Smooth muscle cell (in vitro differentiated cells): Measurements from ENCODE around the gene MID1. TPM values are rescaled to one million over a fixed set of nuclear protein-coding genes. Genes with fewer than 3 reads are reported as not detected.

Source experiments
- DNase-seq: peaks from one replicate; lab custom pipeline; 2025; ENCODE audit not compliant: unreplicated experiment; lab: John Stamatoyannopoulos, UW
- H2AFZ ChIP-seq: fragments of 200-600 bp; sonication (generic); 2 replicates; pipeline ENCODE4 v1.6.0; 2016; ENCODE audit warnings: antibody characterized with exemption, low read depth, mild to moderate bottlenecking
- H3F3A ChIP-seq: fragments of 200-600 bp; sonication (generic); 2 replicates; pipeline ENCODE4 v1.6.0; 2017; ENCODE audit warnings: antibody characterized with exemption, low read depth
- H3K27ac ChIP-seq: fragments of 200-600 bp; sonication (generic); 2 replicates; pipeline ENCODE4 v1.5.1; 2016; ENCODE audit warnings: low read depth, mild to moderate bottlenecking
- H3K27me3 ChIP-seq: fragments of 200-600 bp; sonication (generic); 2 replicates; pipeline ENCODE4 v1.6.1; 2016; ENCODE audit warnings: low read depth, mild to moderate bottlenecking
- H3K36me3 ChIP-seq: fragments of 200-600 bp; sonication (generic); 2 replicates; pipeline ENCODE4 v1.5.1; 2016; ENCODE audit warnings: low read depth
- H3K4me1 ChIP-seq: fragments of 200-600 bp; sonication (generic); 2 replicates; pipeline ENCODE4 v1.5.1; 2016; ENCODE audit warnings: low read depth
- H3K4me2 ChIP-seq: fragments of 200-600 bp; sonication (generic); 2 replicates; pipeline ENCODE4 v1.6.0; 2016; ENCODE audit warnings: mild to moderate bottlenecking
- H3K4me3 ChIP-seq: fragments of 200-600 bp; sonication (generic); 2 replicates; pipeline ENCODE4 v1.5.1; 2016; ENCODE audit warnings: mild to moderate bottlenecking
- H3K79me2 ChIP-seq: fragments of 200-600 bp; sonication (generic); 2 replicates; pipeline ENCODE4 v1.6.0; 2016; ENCODE audit warnings: low read depth, mild to moderate bottlenecking
- H3K9ac ChIP-seq: fragments of 200-600 bp; sonication (generic); 2 replicates; pipeline ENCODE4 v1.6.0; 2016; ENCODE audit warnings: low read depth
- H3K9me3 ChIP-seq: fragments of 200-600 bp; sonication (generic); replicated peaks from 2 replicates; pipeline ENCODE4 v1.5.1; 2016; ENCODE audit warnings: low read depth
- H4K20me1 ChIP-seq: fragments of 200-600 bp; sonication (generic); 2 replicates; pipeline ENCODE4 v1.6.0; 2016; ENCODE audit warnings: low read depth
- WGBS: methylation state at CpG from one replicate; pipeline ENCODE4 v1.1.7; 2016; ENCODE audit warnings: low lambda C conversion rate; 5-methylcytosine and 5-hydroxymethylcytosine counted together
- polyA plus RNA-seq: library from polyadenylated mRNA; unstranded; fragments of >200 nt; fragmentation: Nextera tagmentation; extraction: Ambion mirVana; gene quantifications from 2 replicates; pipeline ENCODE4 v1.2.1, GENCODE V29; 2016
- total RNA-seq: library from RNA; depleted of rRNA; stranded (reverse); fragments of >200 nt; gene quantifications from 2 replicates; pipeline ENCODE4 v1.2.3, GENCODE V29; 2014
- TF ChIP-seq, protein P1 (sequence below): fragments of 200-600 bp; sonication (generic); IDR thresholded peaks from 2 replicates; pipeline ENCODE4 v1.5.1; 2017; ENCODE audit warnings: borderline replicate concordance, mild to moderate bottlenecking, antibody characterized with exemption; ENCODE audit not compliant: insufficient read depth, poor library complexity, severe bottlenecking

MID1 gene
- total and polyA plus RNA-seq, 2 experiments from 2014 or later = 22.6 to 45.2 TPM

GRCh38 chrX:10399043-10399741 lies 221.2 kb downstream of the MID1 start:
- no peaks in the 10 kb centered on the region for H3K9me3 ChIP-seq

GRCh38 chrX:10398215-10398614 lies 222.2 kb downstream of the MID1 start:
- H3K27me3 ChIP-seq = no peaks in the 10 kb centered on the region

More at GRCh38 chrX:10399043-10399741, 221.2 kb downstream of the MID1 start:
- no peak for DNase-seq
- Histone ChIP-seq H3K4me3 (no peak overlapping the region), H3F3A (no peaks in the 10 kb centered on the region), H3K27ac (no peak overlapping the region), H3K4me1 (no peaks in the 10 kb centered on the region), H3K9ac (no peak overlapping the region), H3K79me2 (no peaks in the 10 kb centered on the region), H3K27me3 (no peaks in the 10 kb centered on the region), H3K36me3 (no peaks in the 10 kb centered on the region), H4K20me1 (no peaks in the 10 kb centered on the region), H3K4me2 (no peak overlapping the region), H2AFZ (no peak overlapping the region)
- TF ChIP-seq, protein P1, sequence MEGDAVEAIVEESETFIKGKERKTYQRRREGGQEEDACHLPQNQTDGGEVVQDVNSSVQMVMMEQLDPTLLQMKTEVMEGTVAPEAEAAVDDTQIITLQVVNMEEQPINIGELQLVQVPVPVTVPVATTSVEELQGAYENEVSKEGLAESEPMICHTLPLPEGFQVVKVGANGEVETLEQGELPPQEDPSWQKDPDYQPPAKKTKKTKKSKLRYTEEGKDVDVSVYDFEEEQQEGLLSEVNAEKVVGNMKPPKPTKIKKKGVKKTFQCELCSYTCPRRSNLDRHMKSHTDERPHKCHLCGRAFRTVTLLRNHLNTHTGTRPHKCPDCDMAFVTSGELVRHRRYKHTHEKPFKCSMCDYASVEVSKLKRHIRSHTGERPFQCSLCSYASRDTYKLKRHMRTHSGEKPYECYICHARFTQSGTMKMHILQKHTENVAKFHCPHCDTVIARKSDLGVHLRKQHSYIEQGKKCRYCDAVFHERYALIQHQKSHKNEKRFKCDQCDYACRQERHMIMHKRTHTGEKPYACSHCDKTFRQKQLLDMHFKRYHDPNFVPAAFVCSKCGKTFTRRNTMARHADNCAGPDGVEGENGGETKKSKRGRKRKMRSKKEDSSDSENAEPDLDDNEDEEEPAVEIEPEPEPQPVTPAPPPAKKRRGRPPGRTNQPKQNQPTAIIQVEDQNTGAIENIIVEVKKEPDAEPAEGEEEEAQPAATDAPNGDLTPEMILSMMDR = no peak

GRCh38 chrX:10397349-10397748 lies 223.0 kb downstream of the MID1 start:
- TF ChIP-seq, protein P1 = no peak
- no peaks in the 10 kb centered on the region for H3K4me1 ChIP-seq
- no peak overlapping the region for H2AFZ ChIP-seq
- H3K9ac ChIP-seq = no peak overlapping the region
- no peaks in the 10 kb centered on the region for H3F3A ChIP-seq
- no peak overlapping the region for H3K4me2 ChIP-seq
- no peaks in the 10 kb centered on the region for H3K9me3 ChIP-seq
- H3K79me2 ChIP-seq = no peaks in the 10 kb centered on the region
- no peaks in the 10 kb centered on the region for H4K20me1 ChIP-seq
- no peaks in the 10 kb centered on the region for H3K36me3 ChIP-seq
- H3K27ac ChIP-seq = no peak overlapping the region
- 82% methylated on average over 3 of the region's 3 CpGs for WGBS
- no peak for DNase-seq
- H3K4me3 ChIP-seq = no peak overlapping the region
- H3K27me3 ChIP-seq = no peaks in the 10 kb centered on the region

More at GRCh38 chrX:10398215-10398614, 222.2 kb downstream of the MID1 start:
- no peak overlapping the region for H3K4me3 ChIP-seq
- H2AFZ ChIP-seq = no peak overlapping the region
- no peak overlapping the region for H3K9ac ChIP-seq
- H3K36me3 ChIP-seq = no peaks in the 10 kb centered on the region
- H3K9me3 ChIP-seq = no peaks in the 10 kb centered on the region
- no peak for DNase-seq
- no peaks in the 10 kb centered on the region for H3K4me1 ChIP-seq
- H3K79me2 ChIP-seq = no peaks in the 10 kb centered on the region
- H3K27ac ChIP-seq = no peak overlapping the region
- 24% methylated on average over 2 of the region's 2 CpGs for WGBS
- no peaks in the 10 kb centered on the region for H4K20me1 ChIP-seq
- no peaks in the 10 kb centered on the region for H3F3A ChIP-seq
- H3K4me2 ChIP-seq = no peak overlapping the region
- TF ChIP-seq, protein P1 = no peak

DNA sequence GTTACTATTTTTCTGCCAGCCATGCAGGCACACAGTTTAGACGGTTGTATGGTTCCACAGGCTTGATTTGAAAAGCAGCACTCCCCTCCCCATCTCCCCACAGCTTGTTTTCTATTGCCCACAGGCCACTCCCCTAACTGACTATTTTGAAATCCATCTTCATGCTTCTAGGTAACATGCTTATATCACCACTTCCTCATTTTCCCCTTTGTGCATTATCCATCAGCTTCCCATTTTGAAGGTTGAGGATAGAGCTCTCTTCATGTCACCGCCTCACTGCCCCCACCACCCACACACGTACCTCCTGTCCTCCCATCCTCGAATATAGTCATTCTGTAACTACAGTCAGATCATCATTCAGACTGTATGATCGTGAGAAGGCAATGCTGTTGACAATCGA lies 224.7 kb downstream of the MID1 start:
- H3K4me1 ChIP-seq = no peaks in the 10 kb centered on the region
- H3K4me2 ChIP-seq = no peak overlapping the region
- no peaks in the 10 kb centered on the region for H3K36me3 ChIP-seq
- 78% methylated on average over 6 of the region's 6 CpGs for WGBS
- no peaks in the 10 kb centered on the region for H3K79me2 ChIP-seq
- H3K27ac ChIP-seq = no peak overlapping the region
- no peak overlapping the region for H3K9ac ChIP-seq
- TF ChIP-seq, protein P1 = no peak
- H4K20me1 ChIP-seq = no peaks in the 10 kb centered on the region
- H3K9me3 ChIP-seq = no peaks in the 10 kb centered on the region
- no peaks in the 10 kb centered on the region for H3K27me3 ChIP-seq
- no peak overlapping the region for H2AFZ ChIP-seq
- no peak for DNase-seq
- H3K4me3 ChIP-seq = no peak overlapping the region
- no peaks in the 10 kb centered on the region for H3F3A ChIP-seq
